Fibroblast of peridontal ligament (primary cell): ENCODE data around the gene PSME2.

Experiments used
- DNase-seq: peaks from one replicate; pipeline ENCODE4 v3.0.0-alpha.2; 2010; ENCODE audit errors: extremely low read depth

Gene PSME2

DNA sequence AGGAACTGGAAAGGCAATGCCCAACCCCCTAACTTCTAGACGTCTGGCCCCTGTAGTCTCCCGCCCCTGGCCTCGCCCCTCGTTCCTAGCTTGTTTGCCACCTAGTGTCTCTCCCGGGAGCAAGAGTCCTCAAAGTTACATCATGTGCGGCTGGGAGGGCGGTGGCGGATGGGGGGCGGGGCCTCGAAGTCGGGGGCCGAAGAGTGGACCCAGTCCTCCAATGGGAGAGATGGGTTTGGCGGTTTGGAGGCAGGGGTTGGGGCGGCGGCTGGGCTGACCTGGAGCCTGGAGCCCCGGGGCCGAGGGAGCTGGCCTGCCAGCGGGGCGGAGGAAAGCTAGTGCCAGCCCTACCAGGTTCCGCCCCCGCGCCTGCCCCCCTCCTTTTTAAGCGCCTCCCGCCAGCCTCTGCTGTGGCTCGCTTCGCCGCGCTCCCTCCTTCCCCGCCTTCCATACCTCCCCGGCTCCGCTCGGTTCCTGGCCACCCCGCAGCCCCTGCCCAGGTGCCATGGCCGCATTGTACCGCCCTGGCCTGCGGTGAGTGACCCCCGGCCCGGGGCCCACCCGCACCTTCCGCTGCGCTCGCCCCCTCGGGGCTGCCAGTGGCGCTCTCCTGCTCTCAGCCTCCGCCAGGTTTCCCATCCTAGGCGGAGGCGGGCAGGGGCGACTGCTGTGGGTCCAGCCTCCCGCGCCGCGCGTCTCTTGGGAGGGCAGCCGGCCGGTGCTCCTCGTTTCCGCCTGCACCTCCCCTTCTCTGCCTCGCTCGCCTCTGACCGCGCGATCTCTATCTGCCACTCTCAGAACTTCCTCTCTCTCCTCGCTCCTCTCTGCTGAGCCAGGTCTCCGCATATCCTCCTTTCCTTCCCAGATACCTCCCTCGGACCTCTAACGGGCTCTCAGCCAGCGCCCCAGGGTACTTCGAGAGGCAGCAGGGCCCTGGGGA is 52.2 kb downstream of the PSME2 start, which contains the start of gene PCK2:
PCK2 (plus strand) TSS at position 411 of the 940 bp plus-strand sequence; CDS start at position 506, 95 bp downstream.
- peak; percentile 81 for DNase-seq
